ENCODE measurements around the gene GFER. TPM values are rescaled to one million over a fixed set of nuclear protein-coding genes. Genes with fewer than 3 reads are reported as not detected.

GFER gene
- total RNA-seq, 4 donors from 2014 or later = 12.8 to 45.6 (median 25.1) TPM

GRCh38 chr16:1974157-1975070, 9.6 kb upstream of the GFER start:
- H3K36me3 ChIP-seq = peaks cover 0 to 56% of the 10 kb centered on the region in 2 donors
- H3K4me1 ChIP-seq = peaks cover 0 to 43% (median 21%) of the 10 kb centered on the region in 3 donors
- H3K27ac ChIP-seq = no peak overlapping the region
- H3K9me3 ChIP-seq = no peaks in the 10 kb centered on the region
- no peak for ATAC-seq
- TF ChIP-seq EP300 (IDR thresholded peaks at IDR 0.05) (no peak), POLR2AphosphoS5 (IDR thresholded peaks at IDR 0.05) (no peak), POLR2A (IDR thresholded peaks at IDR 0.05) (no peak)
- H3K27me3 ChIP-seq = peaks cover 56% of the 10 kb centered on the region
- 88% methylated on average over 5 of the region's 42 CpGs; no CpG with 5 or more reads in 1 of the 2 donors for WGBS, 2 donors (ENCODE audit: low coverage in 1 of 2)
- H3K4me3 ChIP-seq = no peak overlapping the region

- ATAC-seq = no peak
- H3K4me3 ChIP-seq = no peak overlapping the region
- no peak overlapping the region for H3K27ac ChIP-seq
- peaks cover 68% of the 10 kb centered on the region for H3K27me3 ChIP-seq
- H3K9me3 ChIP-seq = no peaks in the 10 kb centered on the region
- no peak for TF ChIP-seq EP300 (IDR thresholded peaks at IDR 0.05)
- no peak for TF ChIP-seq POLR2AphosphoS5 (IDR thresholded peaks at IDR 0.05)
- TF ChIP-seq POLR2A (IDR thresholded peaks at IDR 0.05) = no peak
- no peak for TF ChIP-seq CTCF (IDR thresholded peaks at IDR 0.05)
- WGBS, 2 donors (ENCODE audit: low coverage in 1 of 2) = 80% methylated on average over 3 of the region's 33 CpGs; no CpG with 5 or more reads in 1 of the 2 donors
- peaks cover 0 to 56% of the 10 kb centered on the region in 2 donors for H3K36me3 ChIP-seq
- peaks cover 0 to 53% (median 21%) of the 10 kb centered on the region in 3 donors for H3K4me1 ChIP-seq
These were observed 8.4 kb upstream of the GFER start for GRCh38 chr16:1975432-1976215.

- no peak overlapping the region for H3K27ac ChIP-seq
- no peaks in the 10 kb centered on the region for H3K9me3 ChIP-seq
- H3K36me3 ChIP-seq = peaks cover 0 to 56% of the 10 kb centered on the region in 2 donors
- no peak for ATAC-seq
- no peak overlapping the region for H3K4me3 ChIP-seq
- H3K4me1 ChIP-seq = peaks cover 0 to 48% (median 18%) of the 10 kb centered on the region in 3 donors
- H3K27me3 ChIP-seq = peaks cover 74% of the 10 kb centered on the region
- WGBS, 2 donors (ENCODE audit: low coverage in 1 of 2) = no CpG with 5 or more reads among the region's 8 CpGs
- TF ChIP-seq EP300 (IDR thresholded peaks at IDR 0.05) = no peak
- TF ChIP-seq POLR2AphosphoS5 (IDR thresholded peaks at IDR 0.05) = no peak
- no peak for TF ChIP-seq POLR2A (IDR thresholded peaks at IDR 0.05)
- TF ChIP-seq CTCF (IDR thresholded peaks at IDR 0.05) = no peak
These were observed 7.8 kb upstream of the GFER start for GRCh38 chr16:1976216-1976520.

- 100% methylated on average over 3 of the region's 33 CpGs; no CpG with 5 or more reads in 1 of the 2 donors for WGBS, 2 donors (ENCODE audit: low coverage in 1 of 2)
- H3K4me3 ChIP-seq = no peak overlapping the region
- no peaks in the 10 kb centered on the region for H3K9me3 ChIP-seq
- peaks cover 0 to 56% of the 10 kb centered on the region in 2 donors for H3K36me3 ChIP-seq
- peaks cover 84% of the 10 kb centered on the region for H3K27me3 ChIP-seq
- no peak for ATAC-seq
- TF ChIP-seq POLR2AphosphoS5 (IDR thresholded peaks at IDR 0.05) = no peak
- no peak for TF ChIP-seq EP300 (IDR thresholded peaks at IDR 0.05)
- no peak for TF ChIP-seq CTCF (IDR thresholded peaks at IDR 0.05)
- no peak for TF ChIP-seq POLR2A (IDR thresholded peaks at IDR 0.05)
- H3K27ac ChIP-seq = no peak overlapping the region
- peaks cover 0 to 44% (median 16%) of the 10 kb centered on the region in 3 donors for H3K4me1 ChIP-seq
These were observed 6.8 kb upstream of the GFER start for GRCh38 chr16:1976951-1977874.

Measured in gastroesophageal sphincter (tissue), 4 donors.